Ovary (tissue), 3 donors: Measurements from ENCODE around the gene MEGF8.

Experiments
- EP300 ChIP-seq: sonication (generic); formaldehyde crosslinking; IDR thresholded peaks from one replicate; pipeline ENCODE4 v1.6.1; 2017; ENCODE audit warnings: antibody characterized with exemption
- POLR2A ChIP-seq: fragments of 450-650 bp; IDR thresholded peaks from one replicate; pipeline ENCODE4 v1.6.1; 2017; ENCODE audit warnings: antibody characterized with exemption, mild to moderate bottlenecking, moderate library complexity
- TF ChIP-seq, protein P1 (sequence below), 3 donors: fragments of 450-650 bp in 2 of 3; fragments of 200-600 bp in 1 of 3; IDR thresholded peaks; one replicate each; pipeline versions ENCODE4 v1.5.1 to v1.8.0; 2016 to 2022; ENCODE audit warnings: antibody characterized with exemption in 3 of 3, mild to moderate bottlenecking in 1 of 3
- donor health status: DM: no; HTN: no; CAD: no.

DNA sequence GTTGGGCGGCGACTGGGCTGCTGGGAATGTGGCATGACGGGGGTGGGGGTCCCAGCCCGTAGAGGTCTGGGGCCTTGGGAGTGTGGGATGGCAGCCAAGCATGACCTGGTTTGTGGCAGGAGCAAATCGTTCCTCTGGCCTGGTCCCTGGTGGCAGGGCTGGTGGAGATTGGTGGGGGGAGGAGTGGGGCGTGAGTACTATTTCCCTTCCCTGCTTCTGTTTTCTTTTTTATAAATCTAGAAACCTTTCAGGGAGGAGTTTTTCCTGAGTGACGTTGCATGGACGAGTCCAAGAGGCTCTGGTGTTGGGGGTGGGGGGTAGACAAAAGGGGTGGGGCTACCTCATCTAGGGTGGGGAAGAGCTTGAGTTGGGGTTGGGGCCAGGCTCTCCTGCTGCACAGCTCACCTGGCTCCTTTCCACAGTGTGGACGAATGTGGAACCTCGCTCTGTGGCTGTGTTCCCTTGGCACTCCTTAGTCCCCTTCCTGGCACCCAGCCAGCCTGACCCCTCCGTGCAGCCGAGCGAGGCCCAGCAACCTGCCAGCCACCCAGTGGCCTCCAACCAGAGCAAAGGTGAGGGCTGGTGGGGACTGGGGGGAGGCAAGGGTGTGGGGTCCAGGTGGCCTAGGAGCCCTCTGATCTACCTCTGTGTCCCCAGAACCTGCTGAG, 39.0 kb upstream of the MEGF8 start:
- TF ChIP-seq, protein P1, sequence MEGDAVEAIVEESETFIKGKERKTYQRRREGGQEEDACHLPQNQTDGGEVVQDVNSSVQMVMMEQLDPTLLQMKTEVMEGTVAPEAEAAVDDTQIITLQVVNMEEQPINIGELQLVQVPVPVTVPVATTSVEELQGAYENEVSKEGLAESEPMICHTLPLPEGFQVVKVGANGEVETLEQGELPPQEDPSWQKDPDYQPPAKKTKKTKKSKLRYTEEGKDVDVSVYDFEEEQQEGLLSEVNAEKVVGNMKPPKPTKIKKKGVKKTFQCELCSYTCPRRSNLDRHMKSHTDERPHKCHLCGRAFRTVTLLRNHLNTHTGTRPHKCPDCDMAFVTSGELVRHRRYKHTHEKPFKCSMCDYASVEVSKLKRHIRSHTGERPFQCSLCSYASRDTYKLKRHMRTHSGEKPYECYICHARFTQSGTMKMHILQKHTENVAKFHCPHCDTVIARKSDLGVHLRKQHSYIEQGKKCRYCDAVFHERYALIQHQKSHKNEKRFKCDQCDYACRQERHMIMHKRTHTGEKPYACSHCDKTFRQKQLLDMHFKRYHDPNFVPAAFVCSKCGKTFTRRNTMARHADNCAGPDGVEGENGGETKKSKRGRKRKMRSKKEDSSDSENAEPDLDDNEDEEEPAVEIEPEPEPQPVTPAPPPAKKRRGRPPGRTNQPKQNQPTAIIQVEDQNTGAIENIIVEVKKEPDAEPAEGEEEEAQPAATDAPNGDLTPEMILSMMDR (IDR thresholded peaks at IDR 0.05): no peak
- TF ChIP-seq POLR2A (no peak), EP300 (no peak)
